Smooth muscle cell (in vitro differentiated cells): Measurements from ENCODE around the gene DOK5. TPM values are rescaled to one million over a fixed set of nuclear protein-coding genes. Genes with fewer than 3 reads are reported as not detected.

ENCODE experiments used
- DNase-seq: peaks from one replicate; lab custom pipeline; 2025; ENCODE audit not compliant: unreplicated experiment; lab: John Stamatoyannopoulos, UW
- H2AFZ ChIP-seq: fragments of 200-600 bp; sonication (generic); 2 replicates; pipeline ENCODE4 v1.6.0; 2016; ENCODE audit warnings: antibody characterized with exemption, low read depth, mild to moderate bottlenecking
- H3F3A ChIP-seq: fragments of 200-600 bp; sonication (generic); 2 replicates; pipeline ENCODE4 v1.6.0; 2017; ENCODE audit warnings: antibody characterized with exemption, low read depth
- H3K27ac ChIP-seq: fragments of 200-600 bp; sonication (generic); 2 replicates; pipeline ENCODE4 v1.5.1; 2016; ENCODE audit warnings: low read depth, mild to moderate bottlenecking
- H3K27me3 ChIP-seq: fragments of 200-600 bp; sonication (generic); 2 replicates; pipeline ENCODE4 v1.6.1; 2016; ENCODE audit warnings: low read depth, mild to moderate bottlenecking
- H3K36me3 ChIP-seq: fragments of 200-600 bp; sonication (generic); 2 replicates; pipeline ENCODE4 v1.5.1; 2016; ENCODE audit warnings: low read depth
- H3K4me1 ChIP-seq: fragments of 200-600 bp; sonication (generic); 2 replicates; pipeline ENCODE4 v1.5.1; 2016; ENCODE audit warnings: low read depth
- H3K4me2 ChIP-seq: fragments of 200-600 bp; sonication (generic); 2 replicates; pipeline ENCODE4 v1.6.0; 2016; ENCODE audit warnings: mild to moderate bottlenecking
- H3K4me3 ChIP-seq: fragments of 200-600 bp; sonication (generic); 2 replicates; pipeline ENCODE4 v1.5.1; 2016; ENCODE audit warnings: mild to moderate bottlenecking
- H3K79me2 ChIP-seq: fragments of 200-600 bp; sonication (generic); 2 replicates; pipeline ENCODE4 v1.6.0; 2016; ENCODE audit warnings: low read depth, mild to moderate bottlenecking
- H3K9ac ChIP-seq: fragments of 200-600 bp; sonication (generic); 2 replicates; pipeline ENCODE4 v1.6.0; 2016; ENCODE audit warnings: low read depth
- H3K9me3 ChIP-seq: fragments of 200-600 bp; sonication (generic); replicated peaks from 2 replicates; pipeline ENCODE4 v1.5.1; 2016; ENCODE audit warnings: low read depth
- H4K20me1 ChIP-seq: fragments of 200-600 bp; sonication (generic); 2 replicates; pipeline ENCODE4 v1.6.0; 2016; ENCODE audit warnings: low read depth
- CTCF ChIP-seq: fragments of 200-600 bp; sonication (generic); IDR thresholded peaks from 2 replicates; pipeline ENCODE4 v1.5.1; 2017; ENCODE audit warnings: borderline replicate concordance, mild to moderate bottlenecking, antibody characterized with exemption; ENCODE audit not compliant: insufficient read depth, poor library complexity, severe bottlenecking
- WGBS: methylation state at CpG from one replicate; pipeline ENCODE4 v1.1.7; 2016; ENCODE audit warnings: low lambda C conversion rate; 5-methylcytosine and 5-hydroxymethylcytosine counted together
- polyA plus RNA-seq: library from polyadenylated mRNA; unstranded; fragments of >200 nt; fragmentation: Nextera tagmentation; extraction: Ambion mirVana; gene quantifications from 2 replicates; pipeline ENCODE4 v1.2.1, GENCODE V29; 2016
- total RNA-seq: library from RNA; depleted of rRNA; stranded (reverse); fragments of >200 nt; gene quantifications from 2 replicates; pipeline ENCODE4 v1.2.3, GENCODE V29; 2014

The DOK5 gene
- total and polyA plus RNA-seq, 2 experiments from 2014 or later, result 7.7 to 10.4 TPM

- no peak overlapping the region for H3K4me3 ChIP-seq
- no peak overlapping the region for H3K27ac ChIP-seq
- H3K27me3 ChIP-seq, result no peaks in the 10 kb centered on the region
- no peak overlapping the region for H3K4me2 ChIP-seq
- no peak for TF ChIP-seq CTCF
- no peaks in the 10 kb centered on the region for H4K20me1 ChIP-seq
- H3K9ac ChIP-seq, result no peak overlapping the region
- WGBS, result 78% methylated on average over 4 of the region's 4 CpGs
- H3K4me1 ChIP-seq, result no peaks in the 10 kb centered on the region
- DNase-seq, result no peak
- H3K36me3 ChIP-seq, result no peaks in the 10 kb centered on the region
- no peaks in the 10 kb centered on the region for H3K9me3 ChIP-seq
- no peaks in the 10 kb centered on the region for H3K79me2 ChIP-seq
- no peaks in the 10 kb centered on the region for H3F3A ChIP-seq
- no peak overlapping the region for H2AFZ ChIP-seq
These were observed 26.8 kb downstream of the DOK5 start for GRCh38 chr20:54502179-54502578.

GRCh38 chr20:54506643-54507042 lies 31.2 kb downstream of the DOK5 start:
- no peak overlapping the region for H3K4me3 ChIP-seq
- DNase-seq, result no peak
- peaks cover 6% of the 10 kb centered on the region for H3K4me1 ChIP-seq
- H4K20me1 ChIP-seq, result no peaks in the 10 kb centered on the region
- H3K9ac ChIP-seq, result no peak overlapping the region
- no peak overlapping the region for H2AFZ ChIP-seq
- H3K27me3 ChIP-seq, result no peaks in the 10 kb centered on the region
- no peaks in the 10 kb centered on the region for H3F3A ChIP-seq
- TF ChIP-seq CTCF, result no peak
- WGBS, result 96% methylated on average over 6 of the region's 6 CpGs
- no peaks in the 10 kb centered on the region for H3K36me3 ChIP-seq
- H3K4me2 ChIP-seq, result no peak overlapping the region
- no peaks in the 10 kb centered on the region for H3K79me2 ChIP-seq
- H3K27ac ChIP-seq, result no peak overlapping the region
- no peaks in the 10 kb centered on the region for H3K9me3 ChIP-seq

GRCh38 chr20:54510541-54511129 lies 35.2 kb downstream of the DOK5 start:
- Histone ChIP-seq H3K36me3 (no peaks in the 10 kb centered on the region), H3K4me1 (peaks cover 6% of the 10 kb centered on the region), H2AFZ (no peak overlapping the region), H3F3A (no peaks in the 10 kb centered on the region), H3K9me3 (no peaks in the 10 kb centered on the region), H3K4me3 (no peak overlapping the region), H3K79me2 (no peaks in the 10 kb centered on the region), H3K9ac (no peak overlapping the region), H4K20me1 (no peaks in the 10 kb centered on the region), H3K27me3 (no peaks in the 10 kb centered on the region), H3K27ac (no peak overlapping the region), H3K4me2 (no peak overlapping the region)
- TF ChIP-seq CTCF, result no peak
- 65% methylated on average over 7 of the region's 7 CpGs for WGBS
- DNase-seq, result no peak

GRCh38 chr20:54512694-54513093 lies 37.3 kb downstream of the DOK5 start:
- Histone ChIP-seq H3K27me3 (no peaks in the 10 kb centered on the region), H3K79me2 (no peaks in the 10 kb centered on the region), H3K9ac (no peak overlapping the region), H3F3A (no peaks in the 10 kb centered on the region), H3K9me3 (no peaks in the 10 kb centered on the region), H2AFZ (no peak overlapping the region), H3K36me3 (no peaks in the 10 kb centered on the region), H3K4me2 (no peak overlapping the region), H3K4me1 (peaks cover 6% of the 10 kb centered on the region), H3K27ac (no peak overlapping the region), H4K20me1 (no peaks in the 10 kb centered on the region), H3K4me3 (no peak overlapping the region)
- no peak for DNase-seq
- TF ChIP-seq CTCF, result no peak
- WGBS, result 92% methylated on average over 4 of the region's 4 CpGs
